Measurements from ENCODE around the gene LDLRAD3. TPM values are rescaled to one million over a fixed set of nuclear protein-coding genes. Genes with fewer than 3 reads are reported as not detected.
A peak's percentile ranks its signal among the peaks of the same experiment; 100 is the strongest.

Gene LDLRAD3
- total RNA-seq, 2 experiments from 2014 or later: 0.46 to 0.47 TPM

DNA sequence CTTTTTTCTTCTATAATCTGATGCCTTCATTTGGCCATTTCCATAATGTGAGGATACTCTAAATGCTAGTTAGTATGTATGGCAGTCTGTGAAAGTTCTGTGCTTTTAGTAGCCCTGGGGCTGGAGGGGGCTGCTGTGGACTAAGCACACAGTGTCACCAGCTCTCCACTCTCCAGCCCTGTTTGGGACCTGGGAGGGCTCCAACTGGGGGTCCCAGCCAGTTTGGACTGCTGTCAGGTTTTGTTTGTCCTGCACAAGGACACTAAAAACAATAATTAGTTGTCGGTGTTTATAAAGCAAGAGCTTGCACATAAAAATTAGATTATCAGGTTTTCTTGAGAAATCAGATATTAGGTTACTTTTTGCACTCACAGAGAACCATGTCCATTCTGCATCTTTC, 103.1 kb downstream of the LDLRAD3 start:
- no peaks in the 10 kb centered on the region for H3K4me1 Mint-ChIP-seq
- CTCF ChIA-PET: no interaction called here

DNA sequence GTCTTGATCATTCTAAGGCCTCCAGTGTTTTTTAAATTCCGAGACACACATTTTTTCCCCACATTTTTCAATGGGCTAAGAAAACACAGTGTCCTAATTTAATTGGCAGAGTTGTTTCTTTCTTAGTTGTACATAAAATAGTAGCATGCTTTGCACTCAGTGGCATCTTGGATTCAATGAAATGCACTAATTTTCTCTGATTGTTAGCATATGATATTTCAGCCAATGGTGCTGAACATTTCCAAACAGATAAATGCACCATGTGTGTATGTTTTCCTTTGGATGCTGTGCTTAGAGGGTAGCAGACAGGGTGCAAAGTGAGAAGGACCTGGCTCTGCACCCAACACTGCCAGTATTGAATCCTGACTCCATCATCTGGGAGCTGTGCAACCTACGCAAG, 103.5 kb downstream of the LDLRAD3 start:
- no peaks in the 10 kb centered on the region for H3K36me3 Mint-ChIP-seq (ENCODE audit: low read depth)
- intact Hi-C loops (cut with DNase I, micrococcal nuclease): no loop called here
- no peak overlapping the region for H3K27ac Mint-ChIP-seq
- ChIA-PET CTCF (interaction anchor here (0.7 kb wide), 1 partner anchor 206 kb away, joined by 3 read pairs; no protein-coding TSS in a partner anchor), POLR2A (no interaction called here)
- H3K27me3 Mint-ChIP-seq: peaks cover 6% of the 10 kb centered on the region
- H3K9me3 Mint-ChIP-seq (ENCODE audit: low read depth): no peaks in the 10 kb centered on the region
- H3K4me1 Mint-ChIP-seq: no peaks in the 10 kb centered on the region
- ATAC-seq: no peak
- no peak overlapping the region for H3K4me3 Mint-ChIP-seq
- DNase-seq: no peak

More for the DNA sequence above, 103.1 kb downstream of the LDLRAD3 start:
- no peak overlapping the region for H3K4me3 Mint-ChIP-seq
- H3K27me3 Mint-ChIP-seq: peaks cover 7% of the 10 kb centered on the region
- no peak for DNase-seq
- no peak overlapping the region for H3K27ac Mint-ChIP-seq
- intact Hi-C loops (cut with DNase I, micrococcal nuclease): no loop called here
- H3K36me3 Mint-ChIP-seq (ENCODE audit: low read depth): no peaks in the 10 kb centered on the region
- POLR2A ChIA-PET: no interaction called here
- H3K9me3 Mint-ChIP-seq (ENCODE audit: low read depth): no peaks in the 10 kb centered on the region
- ATAC-seq: no peak

DNA sequence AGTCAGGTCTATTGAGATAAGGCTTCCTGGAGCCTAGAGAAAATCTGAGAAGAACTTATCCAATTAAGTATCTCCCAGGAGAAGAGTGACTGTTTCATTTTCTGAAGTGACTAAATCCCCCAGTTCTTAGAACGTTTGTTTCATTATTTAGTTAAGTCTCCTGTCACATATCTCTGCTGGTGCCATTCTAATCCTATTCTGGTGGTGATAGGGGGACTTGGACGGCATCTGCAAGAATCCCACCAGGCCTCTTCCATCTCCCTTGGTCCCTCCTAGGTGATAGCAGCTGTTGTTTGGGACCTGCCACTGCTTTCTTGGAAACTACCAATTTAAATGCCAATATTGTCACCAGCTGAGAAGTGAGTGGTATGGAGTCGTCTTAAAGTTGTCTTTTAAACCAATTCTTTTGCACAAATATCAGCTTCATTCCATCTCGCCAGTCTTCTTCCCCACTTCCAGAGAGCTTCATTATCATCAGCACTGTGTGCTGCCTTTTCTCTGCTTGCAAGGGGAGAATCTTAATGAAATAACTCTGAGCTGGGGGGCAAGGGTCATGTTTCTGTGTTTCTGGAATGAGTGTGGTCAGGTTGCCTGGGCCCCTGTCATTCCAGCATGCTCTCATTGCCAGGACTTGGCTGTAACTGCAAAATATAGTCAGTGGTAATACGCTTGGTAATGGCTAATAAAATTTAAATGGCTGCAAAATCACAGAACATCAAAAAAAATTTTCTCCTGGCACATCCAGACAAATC, 104.8 kb downstream of the LDLRAD3 start:
- Mint-ChIP-seq H3K4me3 (no peak overlapping the region), H3K27ac (no peak overlapping the region), H3K36me3 (ENCODE audit: low read depth) (no peaks in the 10 kb centered on the region), H3K9me3 (ENCODE audit: low read depth) (no peaks in the 10 kb centered on the region), H3K4me1 (no peaks in the 10 kb centered on the region), H3K27me3 (peaks cover 6% of the 10 kb centered on the region)
- ATAC-seq (no peak), DNase-seq (no peak)
- intact Hi-C loops (cut with DNase I, micrococcal nuclease): no loop called here
- ChIA-PET POLR2A (no interaction called here), CTCF (interaction anchor here (0.6 kb wide), 1 partner anchor 121 kb away, joined by 3 read pairs; no protein-coding TSS in a partner anchor)

DNA sequence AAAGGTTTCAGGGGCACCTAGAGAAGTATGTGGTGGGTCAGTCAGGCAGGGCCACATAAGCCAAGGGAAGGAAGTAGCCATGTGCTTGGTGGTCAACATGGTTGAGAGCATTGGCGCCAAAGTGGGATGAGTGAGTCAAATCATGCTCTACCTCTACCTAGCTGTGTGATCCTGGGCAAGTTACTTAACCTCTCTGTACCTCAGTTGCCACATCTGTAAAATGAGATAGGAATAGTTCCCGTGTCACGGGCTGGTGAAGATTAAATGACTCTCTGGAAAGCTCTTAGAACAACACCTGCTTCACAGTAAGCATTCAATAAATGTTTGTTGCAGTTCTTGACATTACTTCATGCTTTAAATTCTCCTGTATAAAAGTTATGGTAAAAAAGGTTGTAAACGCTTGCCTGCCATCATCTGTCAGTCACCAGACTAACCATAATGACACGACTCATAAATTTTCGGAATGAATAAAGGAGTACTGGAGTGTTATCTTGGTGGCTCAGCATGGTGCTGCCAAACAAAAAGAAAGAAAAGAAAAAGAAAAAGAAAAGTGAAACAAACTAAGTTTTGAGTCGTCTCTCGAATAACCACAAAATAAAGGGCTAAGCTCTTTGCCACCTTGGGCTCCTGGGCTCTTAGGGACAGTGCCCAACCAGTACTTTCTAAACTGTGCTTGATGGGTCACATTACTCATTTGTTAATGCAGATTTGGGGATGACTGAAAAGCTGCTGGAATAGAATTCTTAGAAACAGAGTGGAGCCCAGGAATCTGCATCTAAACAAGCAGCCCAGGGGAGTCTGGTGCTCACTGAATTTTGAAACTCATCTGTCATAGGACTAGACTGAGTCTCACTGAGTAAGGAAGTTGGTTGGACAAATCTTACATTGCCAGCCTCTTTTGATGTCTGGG, 107.6 kb downstream of the LDLRAD3 start:
- intact Hi-C loops (cut with DNase I, micrococcal nuclease): loop anchor here in 1 of 2 experiments (10.0 kb wide), 1 partner anchor 437 kb away; the partner anchor contains the start of gene FJX1
- ChIA-PET POLR2A (no interaction called here), CTCF (no interaction called here)
- Mint-ChIP-seq H3K27me3 (peaks cover 6% of the 10 kb centered on the region), H3K4me3 (no peak overlapping the region), H3K27ac (no peak overlapping the region), H3K9me3 (ENCODE audit: low read depth) (peaks cover 5% of the 10 kb centered on the region), H3K36me3 (ENCODE audit: low read depth) (no peaks in the 10 kb centered on the region), H3K4me1 (no peaks in the 10 kb centered on the region)
- DNase-seq (no peak), ATAC-seq (no peak)

DNA sequence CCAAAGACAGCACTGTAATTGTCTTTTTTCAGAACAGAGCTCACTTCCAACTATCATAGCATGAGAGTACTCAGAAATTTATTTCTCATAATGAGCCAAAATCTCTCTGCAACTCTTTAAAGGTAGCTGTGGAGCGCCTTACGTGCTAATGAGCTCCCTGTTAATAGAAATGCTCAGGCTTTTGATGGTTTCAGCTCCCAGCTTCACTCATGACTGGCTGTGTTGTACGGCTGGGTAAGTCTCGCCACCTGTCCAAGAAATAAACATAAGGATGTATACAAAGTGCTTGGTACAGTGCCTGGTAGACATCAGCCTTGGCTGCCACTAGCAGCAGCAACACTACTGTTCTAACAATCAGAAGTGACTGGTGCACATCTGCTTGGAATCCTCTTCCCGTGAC, 109.4 kb downstream of the LDLRAD3 start:
- intact Hi-C loops (cut with DNase I, micrococcal nuclease): loop anchor here in 1 of 2 experiments (10.0 kb wide), 1 partner anchor 438 kb away; the partner anchor contains the start of gene FJX1
- H3K36me3 Mint-ChIP-seq (ENCODE audit: low read depth): no peaks in the 10 kb centered on the region
- ATAC-seq (no peak), DNase-seq (no peak)
- ChIA-PET CTCF (interaction anchor here (0.6 to 1.1 kb wide), 2 partner anchors 10 to 427 kb away, joined by 3 read pairs; no protein-coding TSS in a partner anchor), POLR2A (no interaction called here)
- H3K4me3 Mint-ChIP-seq: no peak overlapping the region
- no peak overlapping the region for H3K27ac Mint-ChIP-seq
- H3K4me1 Mint-ChIP-seq: no peaks in the 10 kb centered on the region
- peaks cover 6% of the 10 kb centered on the region for H3K27me3 Mint-ChIP-seq
- H3K9me3 Mint-ChIP-seq (ENCODE audit: low read depth): peaks cover 5% of the 10 kb centered on the region

DNA sequence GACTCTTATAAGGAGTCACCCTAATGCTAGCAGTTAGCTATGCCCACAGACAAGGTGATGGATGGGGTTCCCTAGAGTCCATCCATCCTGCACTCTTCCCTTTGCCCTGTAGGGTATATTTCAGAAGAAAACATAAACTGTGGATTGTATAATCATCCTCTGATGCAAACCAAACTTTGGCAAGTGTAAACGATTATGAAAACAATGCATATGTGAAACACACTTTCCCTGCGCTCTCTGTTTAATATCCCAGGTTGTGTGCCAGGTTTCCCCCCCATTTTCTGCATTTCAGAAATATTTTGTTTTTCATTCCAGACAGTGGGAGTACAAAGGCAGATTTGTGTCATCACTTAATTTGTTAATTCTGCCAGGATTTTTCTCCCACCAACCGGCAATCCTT, 110.0 kb downstream of the LDLRAD3 start:
- H3K27me3 Mint-ChIP-seq: peaks cover 5% of the 10 kb centered on the region
- H3K36me3 Mint-ChIP-seq (ENCODE audit: low read depth): no peaks in the 10 kb centered on the region
- ChIA-PET POLR2A (no interaction called here), CTCF (interaction anchor here (0.6 to 1.1 kb wide), 2 partner anchors 9 to 427 kb away, joined by 3 read pairs; no protein-coding TSS in a partner anchor)
- intact Hi-C loops (cut with DNase I, micrococcal nuclease): loop anchor here in 1 of 2 experiments (10.0 kb wide), 1 partner anchor 439 kb away; the partner anchor contains the start of gene FJX1
- H3K9me3 Mint-ChIP-seq (ENCODE audit: low read depth): peaks cover 5% of the 10 kb centered on the region
- no peak overlapping the region for H3K4me3 Mint-ChIP-seq
- H3K27ac Mint-ChIP-seq: no peak overlapping the region
- H3K4me1 Mint-ChIP-seq: no peaks in the 10 kb centered on the region
- DNase-seq (no peak), ATAC-seq (no peak)

DNA sequence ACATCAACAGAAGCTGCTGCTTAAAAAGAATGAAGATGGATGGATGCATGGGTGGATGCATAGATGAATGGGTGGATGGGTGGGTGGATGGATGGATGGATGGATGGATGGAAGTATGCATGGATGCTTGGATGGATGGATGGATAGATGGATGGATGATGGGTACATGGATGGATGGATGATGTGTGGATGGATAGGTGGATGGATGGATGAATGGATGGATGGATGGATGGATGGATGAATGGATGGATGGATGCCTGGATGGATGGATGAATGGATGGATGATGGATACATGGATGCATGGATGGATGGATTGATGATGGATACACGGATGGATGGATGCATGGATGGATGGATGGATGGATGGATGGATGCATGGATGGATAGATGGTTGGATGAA, 110.8 kb downstream of the LDLRAD3 start:
- Mint-ChIP-seq H3K36me3 (ENCODE audit: low read depth) (no peaks in the 10 kb centered on the region), H3K27me3 (peaks cover 5% of the 10 kb centered on the region), H3K27ac (no peak overlapping the region), H3K4me3 (no peak overlapping the region), H3K9me3 (ENCODE audit: low read depth) (peaks cover 5% of the 10 kb centered on the region), H3K4me1 (no peaks in the 10 kb centered on the region)
- ChIA-PET CTCF (no interaction called here), POLR2A (no interaction called here)
- ATAC-seq: no peak
- no peak for DNase-seq
- intact Hi-C loops (cut with DNase I, micrococcal nuclease): loop anchor here in 1 of 2 experiments (10.0 kb wide), 1 partner anchor 440 kb away; the partner anchor contains the start of gene FJX1

DNA sequence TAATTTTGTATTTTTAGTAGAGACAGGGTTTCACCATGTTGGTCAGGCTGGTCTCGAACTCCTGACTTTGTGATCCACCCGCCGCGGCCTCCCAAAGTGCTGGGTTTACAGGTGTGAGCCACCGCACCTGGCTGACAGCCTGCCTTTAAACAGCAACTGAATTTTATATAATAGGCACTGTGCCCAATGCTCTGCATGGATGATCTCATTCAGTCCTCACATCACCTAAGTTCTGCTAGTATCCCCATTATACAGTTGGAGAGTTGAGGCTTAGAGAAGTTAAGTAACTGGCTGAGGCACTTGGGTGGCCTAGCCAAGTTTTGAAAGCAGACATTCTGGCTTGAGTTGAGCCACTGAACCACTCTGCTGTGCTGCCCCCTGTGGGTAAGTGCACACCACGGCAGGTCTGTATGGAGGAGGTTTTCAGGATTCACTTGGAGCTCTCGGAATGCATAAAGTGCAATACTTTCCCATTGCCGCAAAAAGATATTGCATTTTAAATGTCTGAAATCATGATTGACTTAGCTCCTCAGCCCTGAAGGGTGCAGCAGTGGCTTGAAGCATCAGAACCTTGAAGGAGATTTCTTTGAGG, 112.4 kb downstream of the LDLRAD3 start:
- Mint-ChIP-seq H3K4me3 (no peak overlapping the region), H3K9me3 (ENCODE audit: low read depth) (peaks cover 5% of the 10 kb centered on the region), H3K27ac (no peak overlapping the region), H3K27me3 (no peaks in the 10 kb centered on the region), H3K36me3 (ENCODE audit: low read depth) (no peaks in the 10 kb centered on the region), H3K4me1 (no peaks in the 10 kb centered on the region)
- DNase-seq (peak; percentile 19), ATAC-seq (no peak)
- intact Hi-C loops (cut with DNase I, micrococcal nuclease): loop anchor here (1.0 to 10.0 kb wide), 2 partner anchors 440 to 441 kb away; partner anchors contain the start of gene FJX1 (in 1 of the 2)
- POLR2A ChIA-PET: no interaction called here
- CTCF ChIA-PET: no interaction called here

DNA sequence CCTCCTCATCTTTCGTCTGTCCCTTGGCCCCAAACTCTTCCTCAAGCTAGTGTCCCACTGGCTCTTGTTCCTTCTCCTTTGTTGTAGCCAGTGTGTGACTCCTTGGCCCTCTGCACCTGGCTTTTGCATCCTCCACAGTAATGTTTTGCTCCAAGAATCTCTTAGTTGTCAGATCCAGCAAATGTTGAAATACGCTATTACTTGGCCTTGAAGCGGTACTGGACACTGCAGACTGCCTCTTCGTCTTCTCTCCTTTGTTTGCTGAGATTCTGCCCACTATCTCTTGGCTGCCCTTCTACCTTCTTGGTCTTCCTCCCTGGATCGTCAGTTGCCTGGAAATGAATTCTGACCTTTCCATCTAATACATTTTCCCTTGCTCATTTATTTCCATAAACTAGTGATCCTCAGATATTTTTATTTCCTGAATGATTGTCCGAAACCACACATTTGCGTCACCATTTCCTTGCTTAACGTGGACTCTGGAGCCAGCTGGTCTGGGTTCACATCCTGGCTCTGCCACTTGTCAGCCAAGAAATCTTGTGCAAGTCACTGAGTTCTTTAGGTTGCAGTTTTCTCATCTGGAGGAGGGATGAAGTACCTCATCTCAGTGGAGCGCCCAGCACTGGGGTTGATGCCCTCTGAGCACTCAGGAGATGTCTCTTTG, 113.6 kb downstream of the LDLRAD3 start:
- intact Hi-C loops (cut with DNase I, micrococcal nuclease): loop anchor here in 1 of 2 experiments (10.0 kb wide), 1 partner anchor 443 kb away; the partner anchor contains the start of gene FJX1
- Mint-ChIP-seq H3K36me3 (ENCODE audit: low read depth) (no peaks in the 10 kb centered on the region), H3K4me1 (no peaks in the 10 kb centered on the region), H3K9me3 (ENCODE audit: low read depth) (peaks cover 5% of the 10 kb centered on the region), H3K27me3 (no peaks in the 10 kb centered on the region), H3K27ac (no peak overlapping the region), H3K4me3 (no peak overlapping the region)
- DNase-seq (no peak), ATAC-seq (no peak)
- CTCF ChIA-PET: no interaction called here
- POLR2A ChIA-PET: no interaction called here

DNA sequence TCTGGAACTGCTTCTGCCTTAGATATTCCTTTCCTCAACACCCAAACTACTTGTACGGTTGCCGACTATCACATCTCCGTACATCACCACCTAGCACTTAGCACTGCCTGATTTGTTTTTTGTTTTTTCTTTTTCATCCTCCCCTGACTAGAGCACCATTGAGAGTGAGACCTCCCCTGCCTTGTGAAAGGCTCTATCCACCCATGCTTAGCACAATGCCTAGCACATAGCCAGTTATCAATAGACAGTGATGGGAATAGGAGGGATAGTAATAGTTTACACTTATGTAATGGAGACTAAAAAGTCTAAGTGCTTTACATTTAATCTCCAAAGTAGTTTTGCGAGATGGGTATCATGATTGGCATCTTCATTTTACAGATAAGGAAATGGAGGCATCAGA, 115.8 kb downstream of the LDLRAD3 start:
- ChIA-PET CTCF (no interaction called here), POLR2A (no interaction called here)
- no peak overlapping the region for H3K4me3 Mint-ChIP-seq
- peaks cover 3% of the 10 kb centered on the region for H3K9me3 Mint-ChIP-seq (ENCODE audit: low read depth)
- DNase-seq (no peak), ATAC-seq (no peak)
- H3K27me3 Mint-ChIP-seq: peaks cover 5% of the 10 kb centered on the region
- intact Hi-C loops (cut with DNase I, micrococcal nuclease): loop anchor here in 1 of 2 experiments (10.0 kb wide), 1 partner anchor 445 kb away; the partner anchor contains the start of gene FJX1
- H3K4me1 Mint-ChIP-seq: no peaks in the 10 kb centered on the region
- no peaks in the 10 kb centered on the region for H3K36me3 Mint-ChIP-seq (ENCODE audit: low read depth)
- no peak overlapping the region for H3K27ac Mint-ChIP-seq

DNA sequence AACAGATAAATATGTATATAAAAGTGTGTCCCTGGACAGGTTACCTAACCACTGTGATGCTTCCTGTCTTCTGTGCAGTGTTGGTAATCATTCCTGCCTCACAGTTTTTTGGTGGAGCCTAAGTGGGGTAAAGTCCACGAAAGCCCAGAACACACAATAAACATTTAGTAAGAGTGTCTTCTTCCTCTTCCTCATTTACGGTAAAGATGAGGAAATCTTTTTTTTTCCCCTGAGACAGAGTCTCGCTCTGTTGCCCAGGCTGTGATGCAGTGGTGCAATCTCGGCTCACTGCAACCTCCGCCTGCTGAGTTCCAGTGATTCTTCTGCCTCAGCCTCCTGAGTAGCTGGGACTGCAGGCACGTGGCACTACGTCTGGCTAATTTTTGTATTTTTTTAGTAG, 117.1 kb downstream of the LDLRAD3 start:
- H3K27ac Mint-ChIP-seq: no peak overlapping the region
- ATAC-seq: no peak
- peaks cover 8% of the 10 kb centered on the region for H3K27me3 Mint-ChIP-seq
- no peaks in the 10 kb centered on the region for H3K36me3 Mint-ChIP-seq (ENCODE audit: low read depth)
- intact Hi-C loops (cut with DNase I, micrococcal nuclease): no loop called here
- CTCF ChIA-PET: no interaction called here
- H3K4me1 Mint-ChIP-seq: no peaks in the 10 kb centered on the region
- POLR2A ChIA-PET: no interaction called here
- no peak for DNase-seq
- peaks cover 3% of the 10 kb centered on the region for H3K9me3 Mint-ChIP-seq (ENCODE audit: low read depth)
- no peak overlapping the region for H3K4me3 Mint-ChIP-seq
